ENCODE results near the gene FDX2. TPM values are rescaled to one million over a fixed set of nuclear protein-coding genes. Genes with fewer than 3 reads are reported as not detected.
A peak's percentile ranks its signal among the peaks of the same experiment; 100 is the strongest.

Gene FDX2
- total and polyA plus RNA-seq, 7 donors, result 19.2 to 45.9 (median 25.2) TPM

DNA sequence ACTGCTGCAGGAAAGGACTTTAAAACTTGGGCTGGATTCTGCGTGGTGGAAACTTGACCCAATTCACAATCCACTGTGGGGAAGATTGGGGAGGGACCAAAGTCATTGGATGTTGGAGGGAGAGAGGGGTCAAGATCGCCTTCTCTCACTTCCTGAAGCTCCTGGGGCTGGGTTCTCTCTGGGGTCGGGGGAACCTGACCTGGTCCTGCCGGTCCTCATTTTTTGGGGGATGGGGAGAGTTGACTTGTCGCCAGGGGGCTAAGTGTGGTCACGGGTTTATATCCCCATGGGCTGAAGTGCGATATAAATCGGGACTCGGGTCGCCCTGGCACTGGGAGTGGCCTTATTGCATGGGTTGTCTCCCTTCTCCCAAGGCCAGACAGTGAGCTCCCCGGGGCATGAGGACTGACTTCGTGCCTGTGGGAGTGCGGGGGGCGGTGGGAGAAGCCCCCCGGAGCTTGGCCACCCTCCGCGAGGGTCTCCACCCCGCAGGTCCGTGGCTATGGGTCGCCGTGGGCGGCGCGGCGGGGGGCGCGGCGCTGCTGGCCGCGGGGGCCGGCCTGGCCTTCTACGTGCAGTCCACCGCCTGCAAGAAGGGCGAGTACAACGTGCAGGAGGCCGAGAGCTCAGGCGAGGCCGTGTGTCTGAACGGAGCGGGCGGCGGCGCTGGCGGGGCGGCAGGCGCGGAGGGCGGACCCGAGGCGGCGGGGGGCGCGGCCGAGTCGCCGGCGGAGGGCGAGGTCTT is 19.8 kb downstream of the FDX2 start:
- TF ChIP-seq POLR2A (IDR thresholded peaks at IDR 0.05) (no peak), EP300 (IDR thresholded peaks at IDR 0.05) (no peak), POLR2AphosphoS5 (IDR thresholded peaks at IDR 0.05) (no peak)
- TF ChIP-seq, protein P1, sequence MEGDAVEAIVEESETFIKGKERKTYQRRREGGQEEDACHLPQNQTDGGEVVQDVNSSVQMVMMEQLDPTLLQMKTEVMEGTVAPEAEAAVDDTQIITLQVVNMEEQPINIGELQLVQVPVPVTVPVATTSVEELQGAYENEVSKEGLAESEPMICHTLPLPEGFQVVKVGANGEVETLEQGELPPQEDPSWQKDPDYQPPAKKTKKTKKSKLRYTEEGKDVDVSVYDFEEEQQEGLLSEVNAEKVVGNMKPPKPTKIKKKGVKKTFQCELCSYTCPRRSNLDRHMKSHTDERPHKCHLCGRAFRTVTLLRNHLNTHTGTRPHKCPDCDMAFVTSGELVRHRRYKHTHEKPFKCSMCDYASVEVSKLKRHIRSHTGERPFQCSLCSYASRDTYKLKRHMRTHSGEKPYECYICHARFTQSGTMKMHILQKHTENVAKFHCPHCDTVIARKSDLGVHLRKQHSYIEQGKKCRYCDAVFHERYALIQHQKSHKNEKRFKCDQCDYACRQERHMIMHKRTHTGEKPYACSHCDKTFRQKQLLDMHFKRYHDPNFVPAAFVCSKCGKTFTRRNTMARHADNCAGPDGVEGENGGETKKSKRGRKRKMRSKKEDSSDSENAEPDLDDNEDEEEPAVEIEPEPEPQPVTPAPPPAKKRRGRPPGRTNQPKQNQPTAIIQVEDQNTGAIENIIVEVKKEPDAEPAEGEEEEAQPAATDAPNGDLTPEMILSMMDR (IDR thresholded peaks at IDR 0.05), result no peak
- no peaks in the 10 kb centered on the region for H3K36me3 ChIP-seq
- H3K27ac ChIP-seq, result no peak overlapping the region
- peak overlapping the region in 2 of 4 donors; percentile 2 to 6 for H3K4me3 ChIP-seq
- H3K4me1 ChIP-seq, result peaks cover 0 to 40% (median 34%) of the 10 kb centered on the region in 4 donors
- no peaks in the 10 kb centered on the region for H3K9me3 ChIP-seq
- intact Hi-C loops (cut with DNase I), result no loop called here
- H3K27me3 ChIP-seq, result peaks cover 54 to 90% (median 68%) of the 10 kb centered on the region in 3 donors
- DNase-seq, result no peak
- 6 to 7% methylated on average over 58 of the region's 58 CpGs for WGBS, 2 donors

DNA sequence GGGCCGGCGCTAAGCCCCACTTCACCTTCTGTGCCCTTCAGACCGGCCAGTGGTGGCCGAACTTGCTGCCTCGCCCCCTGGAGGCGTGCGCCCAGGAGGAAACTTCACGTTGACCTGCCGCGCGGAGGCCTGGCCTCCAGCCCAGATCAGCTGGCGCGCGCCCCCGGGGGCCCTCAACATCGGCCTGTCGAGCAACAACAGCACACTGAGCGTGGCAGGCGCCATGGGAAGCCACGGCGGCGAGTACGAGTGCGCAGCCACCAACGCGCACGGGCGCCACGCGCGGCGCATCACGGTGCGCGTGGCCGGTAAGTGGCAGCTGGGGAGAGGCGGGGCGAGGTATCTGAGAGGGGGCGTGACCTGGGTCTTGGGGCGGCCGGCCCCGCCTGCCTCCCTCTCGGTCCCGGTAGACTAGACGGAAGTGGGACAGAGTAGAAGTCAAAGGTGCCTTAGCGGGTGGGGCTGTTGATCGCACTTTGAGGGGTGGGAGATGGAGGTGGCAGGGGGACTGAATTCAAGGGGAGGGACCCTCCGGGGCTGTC is 20.4 kb downstream of the FDX2 start:
- Histone ChIP-seq H3K9me3 (no peaks in the 10 kb centered on the region), H3K36me3 (no peaks in the 10 kb centered on the region), H3K27me3 (peaks cover 60 to 96% (median 73%) of the 10 kb centered on the region in 3 donors), H3K4me1 (peaks cover 0 to 47% (median 41%) of the 10 kb centered on the region in 4 donors), H3K27ac (no peak overlapping the region), H3K4me3 (peak overlapping the region in 2 of 4 donors; percentile 2 to 6)
- 1% methylated on average over 48 of the region's 48 CpGs for WGBS, 2 donors
- DNase-seq, result no peak
- TF ChIP-seq POLR2A (IDR thresholded peaks at IDR 0.05), result no peak
- TF ChIP-seq, protein P1 (IDR thresholded peaks at IDR 0.05), result no peak
- TF ChIP-seq POLR2AphosphoS5 (IDR thresholded peaks at IDR 0.05), result no peak
- TF ChIP-seq EP300 (IDR thresholded peaks at IDR 0.05), result no peak
- intact Hi-C loops (cut with DNase I), result no loop called here

DNA sequence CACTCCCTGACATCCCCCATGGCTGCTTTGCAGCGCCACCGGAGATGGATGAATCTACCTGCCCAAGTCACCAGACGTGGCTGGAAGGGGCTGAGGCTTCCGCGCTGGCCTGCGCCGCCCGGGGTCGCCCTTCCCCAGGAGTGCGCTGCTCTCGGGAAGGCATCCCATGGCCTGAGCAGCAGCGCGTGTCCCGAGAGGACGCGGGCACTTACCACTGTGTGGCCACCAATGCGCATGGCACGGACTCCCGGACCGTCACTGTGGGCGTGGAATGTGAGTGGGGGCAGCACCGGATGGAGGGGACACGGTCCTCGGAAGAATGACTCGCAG is 21.5 kb downstream of the FDX2 start:
- DNase-seq, result no peak
- H3K27me3 ChIP-seq, result peaks cover 70 to 96% (median 77%) of the 10 kb centered on the region in 3 donors
- peaks cover 0 to 57% (median 51%) of the 10 kb centered on the region in 4 donors for H3K4me1 ChIP-seq
- no peak overlapping the region for H3K4me3 ChIP-seq
- 8 to 13% methylated on average over 25 of the region's 25 CpGs for WGBS, 2 donors
- H3K36me3 ChIP-seq, result no peaks in the 10 kb centered on the region
- no peaks in the 10 kb centered on the region for H3K9me3 ChIP-seq
- no peak overlapping the region for H3K27ac ChIP-seq
- TF ChIP-seq POLR2A (IDR thresholded peaks at IDR 0.05) (no peak), EP300 (IDR thresholded peaks at IDR 0.05) (no peak)
- intact Hi-C loops (cut with DNase I), result no loop called here

DNA sequence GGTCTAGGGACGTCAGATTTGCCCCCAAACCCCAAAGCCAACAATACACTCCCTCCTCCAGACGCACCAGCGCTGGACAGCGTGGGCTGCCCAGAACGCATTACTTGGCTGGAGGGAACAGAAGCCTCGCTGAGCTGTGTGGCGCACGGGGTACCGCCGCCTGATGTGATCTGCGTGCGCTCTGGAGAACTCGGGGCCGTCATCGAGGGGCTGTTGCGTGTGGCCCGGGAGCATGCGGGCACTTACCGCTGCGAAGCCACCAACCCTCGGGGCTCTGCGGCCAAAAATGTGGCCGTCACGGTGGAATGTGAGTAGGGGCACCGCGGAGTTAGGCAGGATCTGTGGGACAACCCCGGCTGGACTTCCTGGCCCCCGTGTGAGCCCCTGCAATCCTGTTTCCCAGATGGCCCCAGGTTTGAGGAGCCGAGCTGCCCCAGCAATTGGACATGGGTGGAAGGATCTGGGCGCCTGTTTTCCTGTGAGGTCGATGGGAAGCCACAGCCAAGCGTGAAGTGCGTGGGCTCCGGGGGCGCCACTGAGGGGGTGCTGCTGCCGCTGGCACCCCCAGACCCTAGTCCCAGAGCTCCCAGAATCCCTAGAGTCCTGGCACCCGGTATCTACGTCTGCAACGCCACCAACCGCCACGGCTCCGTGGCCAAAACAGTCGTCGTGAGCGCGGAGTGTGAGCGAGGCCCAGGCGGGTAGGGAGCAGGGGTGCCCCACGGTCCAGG is 22.0 kb downstream of the FDX2 start:
- intact Hi-C loops (cut with DNase I), result no loop called here
- no peaks in the 10 kb centered on the region for H3K9me3 ChIP-seq
- H3K4me1 ChIP-seq, result peaks cover 0 to 63% (median 56%) of the 10 kb centered on the region in 4 donors
- TF ChIP-seq EP300 (IDR thresholded peaks at IDR 0.05) (no peak), POLR2AphosphoS5 (IDR thresholded peaks at IDR 0.05) (no peak), POLR2A (IDR thresholded peaks at IDR 0.05) (no peak)
- TF ChIP-seq, protein P1 (IDR thresholded peaks at IDR 0.05), result no peak
- no peak overlapping the region for H3K4me3 ChIP-seq
- no peak for DNase-seq
- peaks cover 72 to 98% (median 82%) of the 10 kb centered on the region in 3 donors for H3K27me3 ChIP-seq
- 16 to 27% methylated on average over 49 of the region's 49 CpGs for WGBS, 2 donors
- H3K36me3 ChIP-seq, result no peaks in the 10 kb centered on the region
- no peak overlapping the region for H3K27ac ChIP-seq

Measured in sigmoid colon (tissue), 7 donors.